ENCODE measurements around the gene FLYWCH2.

- TF ChIP-seq CTCF (IDR thresholded peaks at IDR 0.05; ENCODE audit: extremely low read depth in 1 of 2, insufficient read depth in 1 of 2, low read depth in 1 of 2, low read length in 2 of 2) (no peak), POLR2A (IDR thresholded peaks at IDR 0.05; ENCODE audit: low read depth, low read length) (no peak), EZH2 (IDR thresholded peaks at IDR 0.05; ENCODE audit: borderline replicate concordance, low read depth, low read length, severe bottlenecking) (no peak), POLR2AphosphoS5 (IDR thresholded peaks at IDR 0.05; ENCODE audit: insufficient read depth, low read depth, low read length) (no peak), JUN (IDR thresholded peaks at IDR 0.05; ENCODE audit: borderline replicate concordance, insufficient read depth, insufficient read length, low read depth) (no peak), FOS (IDR thresholded peaks at IDR 0.05; ENCODE audit: borderline replicate concordance, insufficient read depth, low read length) (no peak), MYC (IDR thresholded peaks at IDR 0.05; ENCODE audit: low read depth, low read length) (no peak), MAX (IDR thresholded peaks at IDR 0.05; ENCODE audit: insufficient read depth, insufficient read length) (no peak)
Observed at GRCh38 chr16:2910441-2910969, 27.5 kb downstream of the FLYWCH2 start.

Measured in endothelial cell of umbilical vein (primary cell).